ENCODE data around the gene NEK1. TPM values are rescaled to one million over a fixed set of nuclear protein-coding genes. Genes with fewer than 3 reads are reported as not detected.
A peak's percentile ranks its signal among the peaks of the same experiment; 100 is the strongest.

The NEK1 gene
- total RNA-seq, 2 donors from 2014 or later: 7.2 to 9.3 TPM

GRCh38 chr4:169619958-169620879 is 7.8 kb upstream of the NEK1 start, which contains the start of gene CLCN3:
Gene CLCN3, plus strand, starts transcription at chr4:169620578. Its CDS starts 15,351 bp downstream, at chr4:169635929.
- H3K9me3 ChIP-seq: no peaks in the 10 kb centered on the region
- H3K27me3 ChIP-seq: no peaks in the 10 kb centered on the region
- TF ChIP-seq, protein P1, sequence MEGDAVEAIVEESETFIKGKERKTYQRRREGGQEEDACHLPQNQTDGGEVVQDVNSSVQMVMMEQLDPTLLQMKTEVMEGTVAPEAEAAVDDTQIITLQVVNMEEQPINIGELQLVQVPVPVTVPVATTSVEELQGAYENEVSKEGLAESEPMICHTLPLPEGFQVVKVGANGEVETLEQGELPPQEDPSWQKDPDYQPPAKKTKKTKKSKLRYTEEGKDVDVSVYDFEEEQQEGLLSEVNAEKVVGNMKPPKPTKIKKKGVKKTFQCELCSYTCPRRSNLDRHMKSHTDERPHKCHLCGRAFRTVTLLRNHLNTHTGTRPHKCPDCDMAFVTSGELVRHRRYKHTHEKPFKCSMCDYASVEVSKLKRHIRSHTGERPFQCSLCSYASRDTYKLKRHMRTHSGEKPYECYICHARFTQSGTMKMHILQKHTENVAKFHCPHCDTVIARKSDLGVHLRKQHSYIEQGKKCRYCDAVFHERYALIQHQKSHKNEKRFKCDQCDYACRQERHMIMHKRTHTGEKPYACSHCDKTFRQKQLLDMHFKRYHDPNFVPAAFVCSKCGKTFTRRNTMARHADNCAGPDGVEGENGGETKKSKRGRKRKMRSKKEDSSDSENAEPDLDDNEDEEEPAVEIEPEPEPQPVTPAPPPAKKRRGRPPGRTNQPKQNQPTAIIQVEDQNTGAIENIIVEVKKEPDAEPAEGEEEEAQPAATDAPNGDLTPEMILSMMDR (IDR thresholded peaks at IDR 0.05): no peak
- peak; percentile 97 for DNase-seq (ENCODE audit: low spot score)
- H3K4me3 ChIP-seq: peak within 1 kb of the TSS; percentile 66 to 83
- H3K36me3 ChIP-seq: no peaks in the 10 kb centered on the region
- peak within 1 kb of the TSS; percentile 93 to 96 for H3K27ac ChIP-seq
- peaks cover 0 to 24% of the 10 kb centered on the region in 2 donors for H3K4me1 ChIP-seq

- Histone ChIP-seq H3K36me3 (no peaks in the 10 kb centered on the region), H3K27ac (peak overlapping the region; percentile 93 to 96), H3K4me1 (peaks cover 0 to 24% of the 10 kb centered on the region in 2 donors), H3K9me3 (no peaks in the 10 kb centered on the region), H3K27me3 (no peaks in the 10 kb centered on the region), H3K4me3 (peak overlapping the region; percentile 66 to 83)
- DNase-seq (ENCODE audit: low spot score): no peak
- TF ChIP-seq, protein P1 (IDR thresholded peaks at IDR 0.05): peak; percentile 48 to 65
Observed at GRCh38 chr4:169619518-169619957, 7.2 kb upstream of the NEK1 start.

GRCh38 chr4:169618986-169619385 is 6.6 kb upstream of the NEK1 start:
- no peaks in the 10 kb centered on the region for H3K27me3 ChIP-seq
- peak overlapping the region; percentile 93 to 96 for H3K27ac ChIP-seq
- H3K36me3 ChIP-seq: no peaks in the 10 kb centered on the region
- H3K4me1 ChIP-seq: peaks cover 0 to 21% of the 10 kb centered on the region in 2 donors
- peak overlapping the region in 1 of 2 donors; percentile 66 for H3K4me3 ChIP-seq
- H3K9me3 ChIP-seq: no peaks in the 10 kb centered on the region
- TF ChIP-seq, protein P1 (IDR thresholded peaks at IDR 0.05): no peak
- DNase-seq (ENCODE audit: low spot score): no peak

- H3K27me3 ChIP-seq: no peaks in the 10 kb centered on the region
- H3K9me3 ChIP-seq: no peaks in the 10 kb centered on the region
- no peaks in the 10 kb centered on the region for H3K36me3 ChIP-seq
- TF ChIP-seq, protein P1 (IDR thresholded peaks at IDR 0.05): no peak
- H3K4me1 ChIP-seq: peaks cover 0 to 22% of the 10 kb centered on the region in 2 donors
- H3K4me3 ChIP-seq: no peak overlapping the region
- no peak overlapping the region for H3K27ac ChIP-seq
- no peak for DNase-seq (ENCODE audit: low spot score)
Observed at GRCh38 chr4:169618286-169618685, 5.9 kb upstream of the NEK1 start.

- Histone ChIP-seq H3K4me3 (no peak overlapping the region), H3K27me3 (no peaks in the 10 kb centered on the region), H3K27ac (no peak overlapping the region), H3K9me3 (no peaks in the 10 kb centered on the region), H3K4me1 (peaks cover 0 to 17% of the 10 kb centered on the region in 2 donors), H3K36me3 (no peaks in the 10 kb centered on the region)
- TF ChIP-seq, protein P1 (IDR thresholded peaks at IDR 0.05): no peak
- no peak for DNase-seq (ENCODE audit: low spot score)
Observed at GRCh38 chr4:169617306-169617705, 4.9 kb upstream of the NEK1 start.
